GM12891 (cell line): Measurements from ENCODE around the gene LHX6.

ENCODE experiments used
- PAX5 ChIP-seq: IDR thresholded peaks from 2 replicates; pipeline ENCODE4 v1.6.1; 2011; ENCODE audit warnings: low read length, moderate library complexity, mild to moderate bottlenecking; ENCODE audit not compliant: insufficient read depth, severe bottlenecking
- POLR2A ChIP-seq: IDR thresholded peaks from 2 replicates; pipeline ENCODE4 v1.6.1; 2011; ENCODE audit warnings: low read depth, low read length, control low read depth
- POLR2AphosphoS5 ChIP-seq: IDR thresholded peaks from 2 replicates; pipeline ENCODE4 v1.6.1; 2011; ENCODE audit warnings: low read depth, low read length, control low read depth
- POU2F2 ChIP-seq: IDR thresholded peaks from 2 replicates; pipeline ENCODE4 v1.6.1; 2011; ENCODE audit warnings: low read depth, mild to moderate bottlenecking, control low read depth, low read length, moderate library complexity
- SPI1 ChIP-seq: IDR thresholded peaks from 2 replicates; pipeline ENCODE4 v1.6.1; 2011; ENCODE audit warnings: low read depth, low read length, control low read depth
- TAF1 ChIP-seq: IDR thresholded peaks from 2 replicates; pipeline ENCODE4 v1.6.1; 2011; ENCODE audit warnings: low read depth, low read length, control low read depth

DNA sequence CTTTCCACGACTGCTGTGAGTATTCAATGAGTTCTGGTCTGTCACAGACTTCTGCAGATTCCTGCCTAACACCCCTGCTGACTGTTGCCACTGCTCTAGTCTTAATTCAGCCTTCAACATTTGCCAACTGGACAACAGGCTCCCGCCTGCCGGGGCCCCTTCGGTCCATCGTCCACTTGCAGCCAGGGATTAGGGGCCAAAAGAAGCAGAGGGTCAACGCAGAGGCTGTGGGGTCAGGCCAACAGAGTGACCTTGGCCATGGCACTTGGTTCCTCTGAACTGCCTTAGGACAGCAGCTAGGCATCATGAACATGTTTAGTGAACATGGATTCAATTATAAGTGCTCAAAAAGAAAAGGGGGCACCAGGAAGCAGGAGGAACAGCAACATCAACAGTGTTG, 40.4 kb downstream of the LHX6 start:
- no peak for TF ChIP-seq POLR2A
- TF ChIP-seq PAX5 = no peak
- no peak for TF ChIP-seq POLR2AphosphoS5
- no peak for TF ChIP-seq TAF1
- no peak for TF ChIP-seq SPI1
- no peak for TF ChIP-seq POU2F2
